ENCODE measurements around the gene RASA3.

Gene RASA3

DNA sequence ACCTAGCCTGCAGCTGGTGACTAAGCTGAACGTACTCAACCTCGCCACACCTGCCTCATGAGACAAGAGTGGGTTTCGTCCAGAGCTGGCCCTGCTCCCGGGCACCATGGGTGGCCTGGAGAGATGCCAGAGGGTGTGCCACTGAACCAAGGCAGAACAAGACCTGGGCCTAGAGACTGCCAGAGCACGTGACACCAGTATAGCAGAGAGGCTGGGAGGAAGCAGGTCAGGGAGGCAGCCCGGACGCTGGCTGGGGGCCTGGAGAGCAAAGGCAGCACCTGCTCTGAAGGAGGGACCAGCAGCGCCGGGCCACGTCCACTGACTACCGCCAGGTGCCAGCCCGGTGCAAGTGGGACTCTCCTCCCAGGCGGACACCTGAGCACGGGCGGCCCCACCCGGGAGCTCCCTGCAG is 151.2 kb downstream of the RASA3 start:
- no peak for DNase-seq (ENCODE audit: low read depth)

DNA sequence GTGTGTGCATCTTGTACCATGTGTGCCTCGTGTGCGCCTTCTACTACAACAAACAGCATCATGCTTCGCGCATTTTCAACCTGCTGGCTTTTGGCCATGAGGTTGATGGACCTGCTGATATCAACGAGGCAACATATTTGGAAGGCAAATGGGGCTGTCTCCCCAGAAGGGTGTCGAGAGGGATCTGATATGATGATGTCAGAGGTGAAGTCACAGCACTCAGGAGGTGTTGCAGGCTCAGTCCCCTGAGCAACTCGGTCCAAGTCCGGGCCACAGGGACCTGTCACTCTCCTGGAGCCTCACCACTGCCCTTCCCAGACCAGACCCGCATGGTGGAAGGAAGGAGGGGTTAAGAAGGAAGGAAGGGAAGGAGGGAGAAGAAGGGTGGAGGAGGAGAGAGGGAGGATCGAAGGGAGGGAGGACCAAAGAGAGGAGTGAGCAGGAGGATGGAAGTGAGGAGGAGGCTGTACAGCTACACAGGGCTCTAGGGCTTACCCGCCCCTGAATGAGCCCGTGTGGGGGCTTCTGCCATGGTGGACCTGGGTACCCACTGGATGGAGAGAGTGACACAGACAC is 151.8 kb downstream of the RASA3 start:
- no peak for DNase-seq (ENCODE audit: low read depth)

DNA sequence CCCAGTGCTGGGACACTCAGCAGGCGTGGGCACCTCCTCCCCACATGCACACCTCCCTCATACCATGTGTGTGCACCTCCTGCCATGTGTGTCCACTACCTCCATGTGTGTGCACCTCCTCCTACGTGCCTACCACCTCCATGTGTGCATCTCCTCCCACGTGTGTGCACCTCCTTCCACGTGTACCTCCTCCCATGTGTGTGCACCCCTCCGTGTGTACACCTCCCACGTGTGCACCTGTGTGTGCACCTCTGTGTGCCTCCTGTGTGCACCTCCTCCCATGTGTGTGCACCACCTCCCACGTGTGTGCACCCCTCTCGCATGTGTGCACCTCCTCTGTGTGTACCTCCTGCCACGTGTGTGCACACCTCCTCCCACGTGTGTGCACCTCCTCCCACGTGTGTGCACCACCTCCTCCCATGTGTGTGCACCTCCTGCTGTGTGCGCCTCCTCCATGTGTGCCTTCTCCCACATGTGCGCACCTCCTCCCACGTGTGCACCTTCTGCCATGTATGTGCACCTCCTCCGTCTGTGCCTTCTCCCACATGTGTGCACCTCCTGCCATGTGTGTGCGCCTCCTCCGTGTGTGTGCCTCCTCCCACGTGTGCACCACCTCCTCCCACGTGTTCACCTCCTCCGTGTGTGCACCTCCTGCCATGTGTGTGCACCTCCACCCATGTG is 152.5 kb downstream of the RASA3 start:
- DNase-seq (ENCODE audit: low read depth), result no peak

DNA sequence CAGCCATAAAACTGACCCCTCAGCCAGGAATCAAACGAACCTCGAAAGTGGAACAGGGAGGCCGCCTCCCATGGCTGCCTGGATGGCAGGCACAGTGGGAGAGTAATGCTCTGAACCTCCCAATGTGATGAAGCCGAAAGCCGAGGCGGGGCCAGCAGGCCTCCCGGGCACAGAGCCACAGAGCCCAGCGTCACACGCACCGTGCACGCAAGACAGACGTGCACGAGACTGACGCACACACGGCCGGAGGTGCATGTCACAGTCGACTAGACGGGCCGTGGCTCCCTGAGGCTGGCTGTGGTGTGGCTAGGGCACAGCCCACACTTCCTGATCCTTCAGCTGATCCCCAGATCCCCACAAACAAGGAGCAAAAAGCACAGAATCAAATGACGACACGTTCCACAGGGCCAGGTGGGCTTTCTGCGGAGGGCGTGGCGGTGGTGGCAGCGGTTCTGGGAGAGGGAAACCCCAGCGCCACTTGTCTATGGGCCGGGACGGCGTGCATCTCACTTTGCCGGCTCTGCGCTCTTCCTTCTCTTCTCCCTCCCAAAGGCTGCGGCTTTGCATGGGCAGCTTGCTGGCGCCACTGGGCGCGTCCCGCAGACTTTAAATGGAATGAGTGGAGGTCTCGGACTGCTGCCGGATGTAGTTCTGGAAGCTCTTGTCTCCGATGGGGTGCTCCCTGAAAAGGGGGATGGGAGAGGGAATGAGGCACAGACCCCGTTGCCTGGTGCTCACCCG is 153.5 kb downstream of the RASA3 start:
- no peak for DNase-seq (ENCODE audit: low read depth)

DNA sequence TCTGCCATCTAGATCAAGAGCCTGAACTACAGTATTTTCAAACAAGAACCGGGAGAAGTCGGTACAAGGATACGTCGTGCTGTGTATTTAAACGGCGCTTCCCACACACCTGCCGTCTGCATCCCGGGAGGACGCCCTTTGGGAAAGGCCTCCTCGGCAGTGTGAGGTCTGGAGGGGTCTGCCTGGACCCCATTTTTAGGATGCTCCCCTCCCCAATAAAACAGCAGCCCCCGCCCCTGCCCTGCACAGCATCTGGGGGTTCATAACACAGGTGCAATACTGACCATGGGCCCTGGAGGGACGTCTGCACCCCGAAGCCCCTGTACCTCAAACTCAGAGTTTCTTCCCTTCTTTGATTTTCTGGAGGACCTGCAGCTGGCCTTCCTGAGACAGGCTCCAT is 154.4 kb downstream of the RASA3 start:
- no peak for DNase-seq (ENCODE audit: low read depth)

DNA sequence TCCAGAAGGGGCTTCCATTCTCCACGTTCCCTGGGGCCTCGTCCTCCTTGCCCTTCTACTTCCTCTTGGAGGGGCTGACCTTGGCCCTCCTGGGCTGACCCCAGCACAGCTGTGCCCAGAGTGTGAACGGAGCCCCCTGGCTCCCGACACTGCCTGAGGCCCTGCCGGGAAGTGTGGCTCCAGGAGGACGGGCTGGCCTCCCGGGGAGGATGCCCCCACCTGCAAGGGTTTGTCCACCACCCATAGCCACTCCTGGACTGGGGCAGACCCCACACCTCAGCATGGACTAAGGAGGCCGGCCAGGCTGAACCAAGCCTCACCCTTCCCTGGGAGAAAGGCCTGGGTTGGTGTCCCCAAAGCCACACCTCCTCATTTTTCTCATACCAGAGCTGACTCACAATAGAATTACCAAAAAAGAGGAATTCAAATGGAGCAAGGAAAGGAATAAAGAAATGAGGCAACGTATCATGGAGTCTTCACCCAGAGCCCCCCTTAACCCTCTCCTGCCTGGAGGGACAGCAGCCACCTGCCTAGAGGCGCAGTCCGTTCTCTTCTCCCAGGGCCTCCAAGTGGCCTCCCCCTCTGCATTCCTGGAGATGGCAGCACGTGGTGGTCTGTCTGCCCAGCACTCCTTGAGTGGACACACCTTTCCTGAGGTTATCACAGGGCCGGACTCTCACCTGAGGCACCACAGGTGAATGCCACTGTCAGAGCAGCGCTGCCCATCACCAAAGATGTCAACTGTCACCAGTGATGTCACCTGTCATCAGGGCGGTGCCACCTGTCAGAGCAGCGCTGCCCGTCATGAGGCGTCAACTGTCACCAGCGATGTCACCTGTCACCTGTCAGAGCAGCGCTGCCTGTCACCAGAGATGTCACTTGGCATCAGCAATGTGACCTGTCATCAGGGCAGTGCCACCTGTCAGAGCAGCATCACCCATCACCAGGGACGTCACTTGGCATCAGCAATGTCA is 155.4 kb downstream of the RASA3 start:
- peak; percentile 58 for DNase-seq (ENCODE audit: low read depth)

DNA sequence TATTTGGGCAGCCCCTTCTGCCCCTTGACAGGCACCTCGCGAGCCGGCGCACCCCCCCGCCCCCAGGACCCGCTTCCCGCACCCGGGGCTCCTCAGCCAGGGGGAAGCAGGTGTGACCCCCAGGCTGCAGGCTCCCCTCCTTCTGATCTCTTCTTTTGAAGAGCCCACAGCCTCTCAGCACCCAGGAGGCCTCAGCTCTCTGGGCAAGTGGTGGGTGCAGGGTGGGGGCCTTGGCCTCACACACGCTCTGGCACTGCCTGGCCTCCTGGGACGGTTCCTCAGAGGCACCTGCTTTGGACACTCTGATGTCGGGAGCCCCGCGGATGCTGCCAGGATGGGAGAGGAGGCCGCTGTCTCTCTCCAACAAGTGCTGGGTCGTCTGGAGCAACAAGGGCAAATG is 157.0 kb downstream of the RASA3 start:
- no peak for DNase-seq (ENCODE audit: low read depth)

DNA sequence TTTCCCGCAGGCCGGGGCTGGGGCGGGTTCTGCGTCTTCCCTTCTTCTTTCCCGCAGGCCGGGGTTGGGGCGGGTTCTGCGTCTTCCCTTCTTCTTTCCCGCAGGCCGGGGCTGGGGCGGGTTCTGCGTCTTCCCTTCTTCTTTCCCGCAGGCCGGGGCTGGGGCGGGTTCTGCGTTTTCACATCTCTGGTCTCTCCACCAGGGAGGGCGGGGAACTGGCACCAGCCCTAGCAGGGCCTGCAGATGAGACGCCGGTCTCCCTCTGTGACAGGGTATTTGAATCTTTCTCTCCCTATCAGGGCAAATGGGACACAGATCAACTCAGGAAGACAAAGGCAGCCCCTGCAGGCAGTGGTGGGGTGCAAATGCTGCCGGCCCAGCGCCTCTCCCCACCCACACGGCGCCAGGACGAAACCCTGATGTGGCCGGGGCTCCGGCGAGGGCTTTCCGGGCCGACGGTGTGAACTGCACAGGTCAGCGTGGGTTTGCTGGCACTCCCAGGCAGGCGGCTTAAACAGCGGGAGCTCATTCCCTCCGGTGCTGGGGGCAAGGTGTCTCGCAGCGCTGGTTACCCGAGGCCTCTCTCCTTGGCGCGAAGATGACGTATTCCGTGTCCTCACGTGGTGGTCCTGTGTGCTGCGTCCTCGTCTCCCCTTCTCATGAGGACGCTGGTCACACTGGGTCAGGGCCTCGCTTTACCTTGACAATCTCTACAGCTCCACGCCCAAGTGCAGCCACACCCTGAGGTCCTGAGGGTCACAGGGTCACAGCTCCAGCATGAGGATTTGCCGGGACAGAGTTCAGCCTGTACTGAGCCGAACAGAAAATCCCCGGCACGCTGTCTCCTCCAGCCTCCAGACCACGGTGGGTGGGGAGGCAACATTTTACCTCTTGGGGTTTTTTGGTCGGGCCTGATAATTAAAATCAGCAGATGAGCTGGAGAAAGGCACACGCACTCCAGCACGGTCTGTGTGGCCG is 157.8 kb downstream of the RASA3 start:
- no peak for DNase-seq (ENCODE audit: low read depth)

DNA sequence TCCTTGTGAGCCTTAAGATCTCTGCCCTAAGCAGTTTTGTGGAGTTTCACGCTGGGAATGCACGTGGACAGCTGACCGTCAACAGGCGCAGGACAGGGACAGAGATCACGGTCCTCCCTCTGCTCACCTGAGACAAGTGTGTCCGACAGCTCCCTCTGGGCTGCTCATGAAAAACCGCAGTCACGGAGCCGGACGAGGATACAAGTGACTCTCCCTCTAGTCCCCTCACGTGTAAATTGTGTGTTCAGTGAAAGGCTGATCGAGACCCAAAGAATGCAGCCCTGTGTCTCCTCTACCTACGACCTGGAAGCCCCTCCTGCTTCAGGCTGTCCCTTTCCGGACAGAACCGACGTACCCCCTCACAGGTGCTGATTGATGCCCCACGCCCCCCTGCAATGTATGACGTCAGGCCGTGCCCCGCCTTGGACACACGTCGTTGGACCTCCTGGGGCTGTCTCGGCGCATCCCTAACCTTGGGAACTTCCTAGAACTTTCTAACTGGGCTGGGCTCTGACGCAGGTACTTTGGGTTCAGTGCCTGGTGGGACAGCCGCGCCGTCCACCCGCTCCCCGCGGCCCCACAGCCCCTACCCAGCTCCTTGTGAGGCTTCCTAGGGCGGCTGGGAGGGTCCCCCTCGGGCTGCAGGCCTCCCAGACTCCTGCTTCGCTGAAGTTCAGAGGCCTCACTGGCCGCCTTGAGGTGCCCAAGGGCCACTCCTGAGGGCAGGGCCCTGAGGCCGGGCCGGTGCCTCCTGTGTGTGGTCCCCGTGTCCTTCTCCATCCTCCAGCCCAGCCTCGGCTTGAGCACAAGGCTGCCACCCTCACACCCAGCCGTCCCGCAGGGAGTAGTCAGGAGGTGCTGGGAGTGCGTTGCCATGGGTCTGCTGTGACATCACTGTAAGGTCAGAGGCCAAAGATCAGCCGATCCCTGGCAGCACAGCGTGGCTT is 158.9 kb downstream of the RASA3 start, which contains the start of gene C13orf46:
Gene C13orf46, minus strand, starts transcription at position 859 of the 947 bp plus-strand sequence. Its CDS starts 79 bp downstream, at position 780.
- DNase-seq (ENCODE audit: low read depth), result no peak

DNA sequence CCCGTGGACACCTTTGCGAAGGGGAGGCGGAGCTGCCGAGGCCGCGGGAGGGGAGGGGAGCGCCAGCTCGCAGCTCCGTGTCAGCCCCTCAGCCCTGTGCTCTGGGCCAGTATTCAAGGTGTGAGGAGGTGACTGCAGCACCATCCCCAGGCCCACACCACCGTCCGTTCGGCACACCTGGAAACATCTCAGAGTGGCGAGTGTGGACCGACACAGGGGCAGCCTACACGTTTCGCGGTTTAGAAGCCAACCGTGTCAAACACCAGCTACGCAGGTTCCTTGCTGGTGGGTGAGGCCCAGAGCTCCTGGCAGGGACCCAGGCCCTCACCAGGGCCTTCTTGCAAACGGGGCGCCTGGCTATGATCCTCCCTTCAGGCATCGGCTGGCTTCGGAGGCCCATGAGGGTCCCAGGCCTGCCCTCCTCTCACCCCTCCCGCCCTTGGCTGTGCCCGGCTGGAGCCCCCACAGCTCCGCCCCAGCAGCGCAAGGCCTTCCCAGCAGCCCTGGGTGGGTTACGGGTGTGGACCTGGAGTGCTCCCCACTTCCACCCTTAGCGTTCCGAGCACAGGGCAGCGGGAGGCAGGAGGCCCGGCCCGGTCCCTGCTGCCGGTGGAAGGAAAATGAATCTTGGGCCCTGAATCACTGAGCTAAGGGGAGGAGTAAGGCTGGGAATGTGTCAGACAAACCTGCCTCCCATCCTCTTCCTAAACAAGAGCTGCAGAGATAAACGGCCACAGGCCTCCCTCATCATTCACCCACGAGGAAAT is 159.8 kb downstream of the RASA3 start:
- peak; percentile 82 for DNase-seq (ENCODE audit: low read depth)

DNA sequence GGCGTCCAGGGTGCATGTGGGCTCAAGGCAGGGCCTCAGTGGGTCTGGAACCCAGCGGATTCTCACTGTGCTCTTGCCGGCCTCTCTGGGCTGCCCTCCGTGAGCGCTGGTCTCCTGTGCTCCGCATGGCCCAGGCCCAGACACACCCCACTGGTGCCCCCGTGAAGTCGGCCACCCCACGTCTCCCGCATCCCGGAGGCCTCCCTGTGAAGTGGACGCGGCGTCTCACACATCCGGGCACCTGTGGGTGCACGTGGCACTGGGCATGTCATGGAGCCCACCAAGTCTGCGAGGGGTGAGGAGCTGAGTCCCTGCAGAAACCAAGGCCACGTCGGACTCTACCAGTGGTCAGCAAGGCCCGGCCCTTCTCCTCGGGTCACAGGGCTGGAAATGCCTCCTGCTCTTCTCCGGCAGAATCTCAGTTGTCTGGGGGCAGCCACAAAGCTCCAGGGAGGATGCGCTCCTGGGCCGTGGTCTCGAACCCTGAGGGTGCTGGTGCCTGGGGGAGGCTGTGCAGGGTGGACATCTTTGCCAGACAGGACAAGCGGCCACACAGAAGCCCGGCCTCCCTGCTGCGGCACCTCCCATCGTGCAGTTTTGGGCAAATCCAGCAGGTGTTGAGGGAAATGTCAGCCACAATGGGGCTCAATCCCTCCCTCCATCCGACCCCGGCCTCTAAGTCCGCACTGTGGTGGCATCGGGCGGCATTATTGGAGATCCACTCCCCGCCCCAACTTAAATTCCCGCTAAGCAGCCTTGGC is 160.8 kb downstream of the RASA3 start:
- DNase-seq (ENCODE audit: low read depth), result no peak

DNA sequence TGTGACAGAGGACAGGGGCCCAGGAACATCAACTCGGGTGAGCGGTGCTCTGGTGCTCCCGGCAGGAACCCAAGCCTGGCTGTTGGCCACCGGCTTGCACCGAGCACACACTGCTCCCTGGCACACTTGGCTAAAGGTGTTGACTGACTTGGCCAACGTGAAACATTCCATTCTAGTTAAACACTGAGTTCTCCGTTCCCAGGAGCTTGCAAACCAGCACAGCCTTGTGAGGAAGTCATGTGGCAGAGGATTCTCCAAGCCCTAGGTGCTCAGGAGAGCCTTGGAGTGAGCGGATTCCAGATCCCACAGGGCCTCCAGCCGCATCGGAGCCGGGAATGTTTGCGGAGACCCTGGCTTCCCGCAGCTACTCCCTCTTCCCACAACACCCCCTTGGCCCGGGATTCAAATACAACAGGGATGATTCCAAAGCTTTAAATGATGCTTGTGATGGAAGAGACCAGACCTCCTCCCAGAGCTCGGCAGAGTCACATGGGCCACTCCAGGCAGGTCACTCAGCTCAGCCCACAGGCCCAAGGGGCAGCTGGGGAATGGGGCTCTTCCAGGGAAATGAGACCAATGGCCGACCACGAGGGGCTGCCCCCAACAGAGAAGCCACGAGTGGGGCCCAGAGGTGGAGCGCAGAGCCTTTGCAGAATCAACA is 161.5 kb downstream of the RASA3 start:
- peak; percentile 77 for DNase-seq (ENCODE audit: low read depth)

DNA sequence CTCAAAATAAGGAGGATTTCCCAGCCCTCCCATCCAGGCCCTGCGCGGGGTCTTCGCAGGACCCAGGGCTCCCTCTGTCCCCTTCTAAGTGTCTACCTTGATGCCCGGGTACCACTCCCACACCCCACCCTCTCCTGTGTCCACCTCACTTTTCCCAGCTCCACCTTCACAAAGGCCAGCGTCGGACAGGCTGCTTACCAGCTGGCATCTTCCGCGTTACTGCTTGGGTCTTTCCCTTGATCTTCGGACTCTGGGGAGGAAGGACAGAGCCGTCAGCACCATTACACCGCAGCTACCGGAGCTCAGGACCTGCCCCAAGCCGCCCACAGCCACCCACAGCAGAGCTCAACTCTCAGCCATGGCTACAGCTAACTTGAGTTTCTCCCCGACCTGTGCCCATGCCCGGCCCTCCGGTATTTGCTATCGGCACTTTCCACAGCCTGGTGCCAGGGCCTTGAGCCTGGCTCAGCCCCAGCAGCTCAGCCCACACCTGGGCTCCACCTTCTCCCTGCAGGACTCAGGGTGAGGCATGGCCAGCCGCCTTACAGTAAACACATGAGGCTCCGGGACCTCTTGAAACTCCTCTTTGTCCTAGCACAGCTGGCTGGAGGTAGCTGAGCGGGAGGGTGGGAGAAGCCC is 162.3 kb downstream of the RASA3 start:
- DNase-seq (ENCODE audit: low read depth), result no peak

DNA sequence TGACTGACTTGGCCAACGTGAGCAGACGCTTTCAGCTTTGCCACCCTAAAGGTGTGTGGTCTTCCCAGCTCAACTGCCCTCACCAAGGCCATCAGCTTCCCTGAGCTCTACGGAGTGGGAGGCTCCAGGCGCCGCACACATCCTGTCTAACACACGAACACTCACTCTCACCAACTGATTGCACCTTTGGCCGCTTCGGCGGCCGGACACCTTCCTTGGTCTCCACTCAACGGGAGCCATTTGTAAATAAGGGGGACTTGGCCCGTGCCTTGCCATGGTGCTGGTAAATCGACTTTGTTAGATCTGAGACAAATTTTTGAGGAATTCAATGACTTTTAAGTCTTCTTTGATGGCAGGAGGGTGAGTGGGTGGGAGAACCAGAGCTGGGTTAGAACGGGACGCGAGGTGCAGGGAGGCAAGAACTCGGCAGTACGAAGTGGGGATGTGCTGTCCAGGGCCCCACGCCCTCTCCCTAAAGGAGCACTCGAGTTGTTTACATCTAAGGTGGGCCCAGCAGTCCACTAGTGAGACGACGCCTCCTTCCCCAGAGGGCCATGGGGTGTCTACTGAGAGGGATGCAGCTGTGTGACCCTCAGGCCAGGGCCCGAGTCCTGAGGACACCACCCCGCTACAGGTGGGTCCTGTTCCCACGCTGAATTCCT is 163.0 kb downstream of the RASA3 start:
- no peak for DNase-seq (ENCODE audit: low read depth)

DNA sequence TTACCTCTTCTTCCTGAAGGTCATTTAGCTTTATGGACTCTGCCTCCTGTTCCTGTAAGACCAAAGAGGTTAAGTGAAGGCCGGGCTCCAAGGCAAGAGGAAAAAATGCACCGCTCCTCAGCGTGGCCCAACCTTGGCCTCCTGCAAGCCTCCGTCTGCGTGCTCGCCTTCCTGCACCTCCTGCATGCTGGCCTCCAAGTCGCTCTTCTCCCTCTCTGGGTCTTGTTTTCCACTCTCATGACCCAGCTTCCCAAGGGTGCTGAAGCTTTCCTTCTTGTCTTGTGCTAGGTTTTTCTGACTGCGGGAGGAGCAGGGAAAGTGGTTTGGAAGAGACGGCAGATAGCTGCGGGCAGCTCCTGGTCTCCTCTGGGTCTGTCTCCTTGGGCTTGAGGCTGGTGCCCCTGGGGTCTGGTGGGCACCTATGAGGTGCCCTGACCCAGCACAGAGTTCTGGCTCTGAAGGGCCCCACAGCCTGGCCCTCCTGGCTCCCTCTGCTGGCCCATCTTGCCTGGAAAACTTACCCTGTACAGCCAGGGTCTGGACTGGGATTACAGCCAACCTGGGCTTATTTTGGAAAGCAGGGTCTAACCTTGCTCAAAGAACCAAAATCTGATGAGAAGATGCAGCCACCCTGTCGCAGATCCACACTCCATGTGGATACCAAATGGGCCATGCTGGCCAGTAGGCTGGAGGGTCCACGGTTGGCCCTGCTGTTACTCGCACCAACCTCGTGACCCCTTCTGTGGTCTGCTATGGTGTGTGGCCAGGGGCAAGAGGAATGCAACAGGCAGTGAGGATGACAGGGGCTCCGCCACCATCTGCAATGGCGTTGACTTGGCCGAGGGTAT is 163.7 kb downstream of the RASA3 start:
- no peak for DNase-seq (ENCODE audit: low read depth)
